ENCODE results near the gene IFI27L2. TPM values are rescaled to one million over a fixed set of nuclear protein-coding genes. Genes with fewer than 3 reads are reported as not detected.

The IFI27L2 gene
- total RNA-seq, 1 experiment from 2014 or later, result 12.4 TPM

DNA sequence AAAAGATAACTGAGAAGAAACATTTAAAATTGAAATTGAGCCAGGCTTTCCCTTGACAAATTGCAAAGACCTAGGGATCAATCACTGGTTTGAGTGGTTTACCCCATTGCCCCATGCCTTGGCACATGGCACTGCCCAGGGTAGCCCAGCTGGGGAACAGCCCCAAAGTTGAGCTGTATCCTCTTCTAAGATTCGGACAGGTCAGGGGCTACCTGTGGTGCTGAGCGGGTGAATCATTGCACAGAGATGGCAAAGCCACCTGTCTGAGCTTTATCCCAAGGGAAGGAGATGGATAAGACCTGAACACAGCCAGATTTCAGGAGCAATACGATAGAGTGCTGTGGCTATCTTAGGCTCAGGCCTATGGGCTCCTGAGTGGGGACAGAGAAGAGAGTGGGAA is 7.0 kb downstream of the IFI27L2 start:
- DNase-seq (ENCODE audit: low spot score), result no peak
- intact Hi-C loops (cut with micrococcal nuclease; ENCODE audit: unreplicated experiment), result no loop called here
- Histone ChIP-seq H3K4me1 (ENCODE audit: insufficient read depth, low read length, poor library complexity, severe bottlenecking) (no peaks in the 10 kb centered on the region), H3K9me3 (ENCODE audit: low read depth, low read length, poor library complexity, severe bottlenecking) (no peaks in the 10 kb centered on the region), H3K27me3 (replicated peaks; ENCODE audit: insufficient read depth, low read depth, low read length, poor library complexity) (no peaks in the 10 kb centered on the region), H3K36me3 (ENCODE audit: insufficient read depth, low read length, poor library complexity, severe bottlenecking) (no peaks in the 10 kb centered on the region), H3K4me3 (ENCODE audit: low read depth, low read length, poor library complexity, severe bottlenecking) (no peak overlapping the region), H3K27ac (ENCODE audit: low read depth, low read length, poor library complexity, severe bottlenecking) (no peak overlapping the region)
- CTCF ChIA-PET, result no interaction called here
- no TSS peak for BruUV-seq (replicated peaks)
- POLR2A ChIA-PET (ENCODE audit: low non-redundant PET), result no interaction called here
- TF ChIP-seq EZH2 (IDR thresholded peaks at IDR 0.05; ENCODE audit: borderline replicate concordance, low read depth, low read length, poor library complexity, severe bottlenecking), result no peak
- TF ChIP-seq, protein P1, sequence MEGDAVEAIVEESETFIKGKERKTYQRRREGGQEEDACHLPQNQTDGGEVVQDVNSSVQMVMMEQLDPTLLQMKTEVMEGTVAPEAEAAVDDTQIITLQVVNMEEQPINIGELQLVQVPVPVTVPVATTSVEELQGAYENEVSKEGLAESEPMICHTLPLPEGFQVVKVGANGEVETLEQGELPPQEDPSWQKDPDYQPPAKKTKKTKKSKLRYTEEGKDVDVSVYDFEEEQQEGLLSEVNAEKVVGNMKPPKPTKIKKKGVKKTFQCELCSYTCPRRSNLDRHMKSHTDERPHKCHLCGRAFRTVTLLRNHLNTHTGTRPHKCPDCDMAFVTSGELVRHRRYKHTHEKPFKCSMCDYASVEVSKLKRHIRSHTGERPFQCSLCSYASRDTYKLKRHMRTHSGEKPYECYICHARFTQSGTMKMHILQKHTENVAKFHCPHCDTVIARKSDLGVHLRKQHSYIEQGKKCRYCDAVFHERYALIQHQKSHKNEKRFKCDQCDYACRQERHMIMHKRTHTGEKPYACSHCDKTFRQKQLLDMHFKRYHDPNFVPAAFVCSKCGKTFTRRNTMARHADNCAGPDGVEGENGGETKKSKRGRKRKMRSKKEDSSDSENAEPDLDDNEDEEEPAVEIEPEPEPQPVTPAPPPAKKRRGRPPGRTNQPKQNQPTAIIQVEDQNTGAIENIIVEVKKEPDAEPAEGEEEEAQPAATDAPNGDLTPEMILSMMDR (conservative IDR thresholded peaks at IDR 0.05; ENCODE audit: low read depth, low read length), result no peak

DNA sequence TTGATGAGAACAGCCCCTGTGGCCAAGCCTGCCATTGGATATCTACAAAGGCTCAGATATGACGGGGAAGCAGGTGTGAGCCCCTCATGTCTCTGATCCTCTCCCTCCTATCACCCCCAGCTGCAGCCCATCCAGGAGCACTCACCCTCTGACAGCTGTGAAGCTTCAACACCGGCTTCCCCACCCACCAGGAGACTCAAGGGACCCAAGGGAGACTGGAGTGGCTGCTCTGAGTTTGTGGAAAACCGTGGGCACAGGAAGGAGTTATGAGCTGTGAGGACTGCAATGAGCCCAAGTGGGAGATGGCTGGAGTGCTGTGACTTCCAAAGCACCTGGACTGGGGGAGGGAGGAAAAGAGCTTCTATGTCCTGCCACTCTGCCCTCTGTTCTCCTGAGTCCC is 7.9 kb downstream of the IFI27L2 start:
- no peak overlapping the region for H3K27ac ChIP-seq (ENCODE audit: low read depth, low read length, poor library complexity, severe bottlenecking)
- H3K27me3 ChIP-seq (replicated peaks; ENCODE audit: insufficient read depth, low read depth, low read length, poor library complexity), result no peaks in the 10 kb centered on the region
- H3K36me3 ChIP-seq (ENCODE audit: insufficient read depth, low read length, poor library complexity, severe bottlenecking), result no peaks in the 10 kb centered on the region
- no peaks in the 10 kb centered on the region for H3K9me3 ChIP-seq (ENCODE audit: low read depth, low read length, poor library complexity, severe bottlenecking)
- intact Hi-C loops (cut with micrococcal nuclease; ENCODE audit: unreplicated experiment), result no loop called here
- no peak overlapping the region for H3K4me3 ChIP-seq (ENCODE audit: low read depth, low read length, poor library complexity, severe bottlenecking)
- CTCF ChIA-PET, result no interaction called here
- POLR2A ChIA-PET (ENCODE audit: low non-redundant PET), result no interaction called here
- no peak for TF ChIP-seq EZH2 (IDR thresholded peaks at IDR 0.05; ENCODE audit: borderline replicate concordance, low read depth, low read length, poor library complexity, severe bottlenecking)
- TF ChIP-seq, protein P1 (conservative IDR thresholded peaks at IDR 0.05; ENCODE audit: low read depth, low read length), result no peak
- BruUV-seq (replicated peaks), result no TSS peak
- no peaks in the 10 kb centered on the region for H3K4me1 ChIP-seq (ENCODE audit: insufficient read depth, low read length, poor library complexity, severe bottlenecking)
- DNase-seq (ENCODE audit: low spot score), result no peak

DNA sequence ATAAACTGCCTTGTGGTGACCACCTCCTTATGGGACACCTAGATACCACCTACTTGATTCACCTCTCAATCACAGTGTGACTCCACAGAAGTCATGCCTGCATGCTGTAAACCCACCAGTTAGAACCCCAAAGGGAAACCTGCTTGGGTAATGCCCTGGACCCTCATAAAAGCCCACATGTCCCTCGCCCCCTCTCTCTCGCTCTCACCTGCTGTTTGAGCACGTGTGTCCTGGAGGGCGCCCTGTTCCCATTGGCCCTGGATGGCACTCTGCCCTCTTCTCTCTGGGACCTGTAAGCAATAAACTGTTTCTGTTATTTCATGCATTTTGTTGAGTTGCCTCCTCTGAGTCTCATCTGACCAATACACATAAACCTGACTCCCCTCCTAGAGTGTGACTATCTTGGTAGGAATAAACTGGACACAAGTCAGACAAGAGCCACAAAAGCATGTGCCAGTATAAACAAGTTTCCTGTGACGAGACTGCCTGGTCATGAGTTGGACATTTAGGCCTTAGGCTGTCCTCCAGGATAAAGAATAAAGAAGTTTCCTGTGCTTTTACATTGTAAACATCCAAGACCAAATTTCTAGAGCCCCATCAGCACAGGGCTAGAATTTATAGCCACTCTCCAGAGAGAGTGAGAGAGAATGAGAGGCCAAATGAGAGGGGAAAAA is 8.6 kb downstream of the IFI27L2 start:
- H3K4me3 ChIP-seq (ENCODE audit: low read depth, low read length, poor library complexity, severe bottlenecking), result no peak overlapping the region
- no peak for TF ChIP-seq EZH2 (IDR thresholded peaks at IDR 0.05; ENCODE audit: borderline replicate concordance, low read depth, low read length, poor library complexity, severe bottlenecking)
- TF ChIP-seq, protein P1 (conservative IDR thresholded peaks at IDR 0.05; ENCODE audit: low read depth, low read length), result no peak
- no peaks in the 10 kb centered on the region for H3K4me1 ChIP-seq (ENCODE audit: insufficient read depth, low read length, poor library complexity, severe bottlenecking)
- H3K27ac ChIP-seq (ENCODE audit: low read depth, low read length, poor library complexity, severe bottlenecking), result no peak overlapping the region
- ChIA-PET POLR2A (ENCODE audit: low non-redundant PET) (no interaction called here), CTCF (no interaction called here)
- DNase-seq (ENCODE audit: low spot score), result no peak
- intact Hi-C loops (cut with micrococcal nuclease; ENCODE audit: unreplicated experiment), result no loop called here
- no peaks in the 10 kb centered on the region for H3K9me3 ChIP-seq (ENCODE audit: low read depth, low read length, poor library complexity, severe bottlenecking)
- BruUV-seq (replicated peaks), result no TSS peak
- no peaks in the 10 kb centered on the region for H3K36me3 ChIP-seq (ENCODE audit: insufficient read depth, low read length, poor library complexity, severe bottlenecking)
- no peaks in the 10 kb centered on the region for H3K27me3 ChIP-seq (replicated peaks; ENCODE audit: insufficient read depth, low read depth, low read length, poor library complexity)

All from A673 (cell line).